ENCODE measurements around the gene NUBP1.
"Not testable (repeated sequence)": the region's sequence is repeated elsewhere in the genome, so short reads cannot be mapped to it uniquely, and the experiment has no call there.

Gene NUBP1

DNA sequence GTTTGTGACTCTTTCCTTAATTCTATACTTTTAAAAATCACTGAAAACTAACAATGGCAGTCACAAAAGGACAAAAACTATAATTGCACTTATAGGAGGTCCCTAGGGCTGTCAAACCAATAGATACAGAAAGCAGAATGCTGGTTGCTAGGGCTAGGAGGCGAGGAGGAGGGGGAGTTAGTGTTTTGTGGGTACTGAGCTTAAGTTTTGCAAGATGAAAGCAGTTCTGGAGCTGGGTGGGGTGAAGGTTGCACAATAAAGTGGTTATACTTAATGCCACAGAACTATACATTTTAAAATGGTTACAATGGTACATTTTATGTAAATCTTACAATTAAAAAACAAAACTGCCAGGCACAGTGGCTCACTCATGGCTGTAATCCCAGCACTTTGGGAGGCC is 27.3 kb downstream of the NUBP1 start:
- no peak overlapping the region for H2AFZ ChIP-seq (ENCODE audit: low read length, unreplicated experiment)
- no peak overlapping the region for H3K4me3 ChIP-seq (ENCODE audit: low read depth, low read length)
- H3K27ac ChIP-seq (ENCODE audit: low read depth, low read length) = no peak overlapping the region
- H3K27me3 ChIP-seq (ENCODE audit: insufficient read depth, low read length) = no peaks in the 10 kb centered on the region
- H3K79me2 ChIP-seq (ENCODE audit: control insufficient read depth, insufficient read depth, low read length, unreplicated experiment) = no peaks in the 10 kb centered on the region
- H3K4me1 ChIP-seq (ENCODE audit: control insufficient read depth, insufficient read depth, low read length, unreplicated experiment) = no peaks in the 10 kb centered on the region
- no peaks in the 10 kb centered on the region for H3K36me3 ChIP-seq (ENCODE audit: insufficient read depth, low read length)

GRCh38 chr16:10776280-10776679 is 32.6 kb downstream of the NUBP1 start:
- H3K4me3 ChIP-seq (ENCODE audit: low read depth, low read length) = no peak overlapping the region
- peaks cover 7% of the 10 kb centered on the region for H3K27me3 ChIP-seq (ENCODE audit: insufficient read depth, low read length)
- no peaks in the 10 kb centered on the region for H3K4me1 ChIP-seq (ENCODE audit: control insufficient read depth, insufficient read depth, low read length, unreplicated experiment)
- no peak overlapping the region for H2AFZ ChIP-seq (ENCODE audit: low read length, unreplicated experiment)
- H3K79me2 ChIP-seq (ENCODE audit: control insufficient read depth, insufficient read depth, low read length, unreplicated experiment) = no peaks in the 10 kb centered on the region
- no peak overlapping the region for H3K27ac ChIP-seq (ENCODE audit: low read depth, low read length)
- H3K36me3 ChIP-seq (ENCODE audit: insufficient read depth, low read length) = no peaks in the 10 kb centered on the region

GRCh38 chr16:10776923-10777322 is 33.3 kb downstream of the NUBP1 start:
- not testable (repeated sequence) for H3K79me2 ChIP-seq (ENCODE audit: control insufficient read depth, insufficient read depth, low read length, unreplicated experiment); H3K27me3 ChIP-seq (ENCODE audit: insufficient read depth, low read length); H3K36me3 ChIP-seq (ENCODE audit: insufficient read depth, low read length); H3K4me3 ChIP-seq (ENCODE audit: low read depth, low read length); H3K27ac ChIP-seq (ENCODE audit: low read depth, low read length); H2AFZ ChIP-seq (ENCODE audit: low read length, unreplicated experiment); H3K4me1 ChIP-seq (ENCODE audit: control insufficient read depth, insufficient read depth, low read length, unreplicated experiment)

DNA sequence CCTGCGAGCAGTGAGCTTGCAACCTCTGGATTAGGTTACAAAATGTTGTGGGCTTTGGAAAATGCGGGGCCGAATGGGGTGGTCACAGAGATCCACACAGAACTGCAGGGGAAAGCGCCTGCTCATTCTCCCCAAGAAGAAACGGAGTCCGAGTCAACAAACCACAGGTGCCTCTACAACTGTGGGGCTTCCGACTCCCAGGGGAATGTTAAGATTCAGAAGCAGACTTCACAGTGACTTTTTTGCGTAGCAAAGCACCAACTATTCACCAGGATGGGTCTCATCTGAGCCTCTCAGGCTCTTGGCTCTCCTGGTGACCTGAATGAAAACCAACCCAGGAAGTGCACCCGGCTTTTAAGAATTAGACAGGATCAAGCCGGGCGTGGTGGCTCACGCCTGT is 33.7 kb downstream of the NUBP1 start:
- Histone ChIP-seq H3K4me1 (ENCODE audit: control insufficient read depth, insufficient read depth, low read length, unreplicated experiment) (no peaks in the 10 kb centered on the region), H3K79me2 (ENCODE audit: control insufficient read depth, insufficient read depth, low read length, unreplicated experiment) (no peaks in the 10 kb centered on the region), H3K4me3 (ENCODE audit: low read depth, low read length) (no peak overlapping the region), H3K36me3 (ENCODE audit: insufficient read depth, low read length) (no peaks in the 10 kb centered on the region), H3K27ac (ENCODE audit: low read depth, low read length) (no peak overlapping the region), H3K27me3 (ENCODE audit: insufficient read depth, low read length) (peaks cover 11% of the 10 kb centered on the region), H2AFZ (ENCODE audit: low read length, unreplicated experiment) (no peak overlapping the region)

GRCh38 chr16:10779908-10780307 is 36.3 kb downstream of the NUBP1 start:
- not testable (repeated sequence) for H3K36me3 ChIP-seq (ENCODE audit: insufficient read depth, low read length); H3K4me1 ChIP-seq (ENCODE audit: control insufficient read depth, insufficient read depth, low read length, unreplicated experiment); H3K27ac ChIP-seq (ENCODE audit: low read depth, low read length); H3K79me2 ChIP-seq (ENCODE audit: control insufficient read depth, insufficient read depth, low read length, unreplicated experiment); H3K4me3 ChIP-seq (ENCODE audit: low read depth, low read length); H2AFZ ChIP-seq (ENCODE audit: low read length, unreplicated experiment)
- H3K27me3 ChIP-seq (ENCODE audit: insufficient read depth, low read length) = peaks cover 18% of the 10 kb centered on the region

DNA sequence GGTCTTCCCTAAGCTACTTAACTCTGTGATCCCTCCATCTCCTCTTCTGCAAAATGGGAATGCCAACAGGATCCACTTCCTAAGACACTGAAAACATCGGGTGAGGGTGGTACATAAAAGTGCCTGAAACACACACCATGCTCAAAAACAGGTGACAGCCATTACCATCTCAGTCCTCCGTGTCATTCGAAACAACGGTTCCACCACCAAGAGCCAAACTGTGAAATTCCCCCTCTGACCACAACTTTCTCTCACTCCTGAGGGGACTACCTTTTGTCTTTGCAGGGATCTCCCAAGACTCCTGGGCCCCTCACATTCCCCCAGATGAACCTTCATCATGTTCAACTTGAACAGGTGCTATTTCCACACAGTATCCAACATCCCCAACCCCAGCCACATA is 37.0 kb downstream of the NUBP1 start:
- H3K27ac ChIP-seq (ENCODE audit: low read depth, low read length) = no peak overlapping the region
- H3K4me1 ChIP-seq (ENCODE audit: control insufficient read depth, insufficient read depth, low read length, unreplicated experiment) = no peaks in the 10 kb centered on the region
- H3K27me3 ChIP-seq (ENCODE audit: insufficient read depth, low read length) = peaks cover 18% of the 10 kb centered on the region
- no peaks in the 10 kb centered on the region for H3K79me2 ChIP-seq (ENCODE audit: control insufficient read depth, insufficient read depth, low read length, unreplicated experiment)
- no peak overlapping the region for H2AFZ ChIP-seq (ENCODE audit: low read length, unreplicated experiment)
- no peaks in the 10 kb centered on the region for H3K36me3 ChIP-seq (ENCODE audit: insufficient read depth, low read length)
- no peak overlapping the region for H3K4me3 ChIP-seq (ENCODE audit: low read depth, low read length)

DNA sequence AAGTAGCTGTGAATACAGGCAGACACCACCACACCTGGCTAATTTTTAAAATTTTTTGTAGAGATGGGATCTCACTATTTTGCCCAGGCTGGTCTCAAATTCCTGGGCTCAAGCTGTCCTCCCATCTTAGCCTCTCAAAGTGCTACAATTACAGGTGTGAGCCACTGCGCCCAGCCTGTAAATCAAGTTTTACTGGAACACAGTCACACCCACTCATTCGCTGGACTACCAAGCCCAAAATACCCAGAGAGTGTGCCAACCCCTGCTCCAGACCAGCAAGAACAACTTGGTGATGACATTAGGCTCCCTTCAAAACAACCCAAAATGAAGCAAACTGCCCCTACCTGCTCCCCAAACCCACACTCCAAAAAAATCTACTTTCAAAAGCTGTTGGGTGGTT is 39.0 kb downstream of the NUBP1 start:
- H3K79me2 ChIP-seq (ENCODE audit: control insufficient read depth, insufficient read depth, low read length, unreplicated experiment) = no peaks in the 10 kb centered on the region
- no peaks in the 10 kb centered on the region for H3K4me1 ChIP-seq (ENCODE audit: control insufficient read depth, insufficient read depth, low read length, unreplicated experiment)
- no peak overlapping the region for H3K4me3 ChIP-seq (ENCODE audit: low read depth, low read length)
- no peaks in the 10 kb centered on the region for H3K36me3 ChIP-seq (ENCODE audit: insufficient read depth, low read length)
- H3K27ac ChIP-seq (ENCODE audit: low read depth, low read length) = no peak overlapping the region
- H3K27me3 ChIP-seq (ENCODE audit: insufficient read depth, low read length) = peaks cover 35% of the 10 kb centered on the region
- no peak overlapping the region for H2AFZ ChIP-seq (ENCODE audit: low read length, unreplicated experiment)

DNA sequence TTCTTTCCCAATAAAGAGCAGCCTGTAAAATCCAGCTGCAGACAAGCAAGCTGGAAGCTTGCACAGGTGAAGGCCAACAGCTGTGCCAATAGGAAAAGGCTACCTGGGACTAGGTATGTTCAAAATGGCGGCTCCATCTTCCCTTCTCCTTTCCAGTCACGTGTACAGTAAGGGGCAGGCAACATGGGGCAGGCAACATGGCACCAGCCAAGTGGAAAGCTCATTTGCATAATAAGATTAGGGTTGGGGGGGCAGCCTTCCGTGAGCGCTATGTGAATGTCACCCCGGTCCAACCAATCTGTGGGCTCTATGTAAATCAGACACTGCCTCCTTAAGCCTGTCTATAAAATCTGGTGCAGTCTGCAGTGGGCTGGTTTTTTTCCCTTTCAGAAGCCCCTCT is 43.7 kb downstream of the NUBP1 start:
- Histone ChIP-seq H3K36me3 (ENCODE audit: insufficient read depth, low read length) (no peaks in the 10 kb centered on the region), H3K4me1 (ENCODE audit: control insufficient read depth, insufficient read depth, low read length, unreplicated experiment) (no peaks in the 10 kb centered on the region), H2AFZ (ENCODE audit: low read length, unreplicated experiment) (no peak overlapping the region), H3K4me3 (ENCODE audit: low read depth, low read length) (no peak overlapping the region), H3K79me2 (ENCODE audit: control insufficient read depth, insufficient read depth, low read length, unreplicated experiment) (no peaks in the 10 kb centered on the region), H3K27ac (ENCODE audit: low read depth, low read length) (no peak overlapping the region), H3K27me3 (ENCODE audit: insufficient read depth, low read length) (peaks cover 44% of the 10 kb centered on the region)

- H3K27me3 ChIP-seq (ENCODE audit: insufficient read depth, low read length) = peaks cover 40% of the 10 kb centered on the region
- H3K27ac ChIP-seq (ENCODE audit: low read depth, low read length); H3K79me2 ChIP-seq (ENCODE audit: control insufficient read depth, insufficient read depth, low read length, unreplicated experiment): not testable (repeated sequence)
Observed at GRCh38 chr16:10788630-10789029, 45.0 kb downstream of the NUBP1 start.

GRCh38 chr16:10791048-10791447 is 47.4 kb downstream of the NUBP1 start:
- H3K79me2 ChIP-seq (ENCODE audit: control insufficient read depth, insufficient read depth, low read length, unreplicated experiment) = no peaks in the 10 kb centered on the region
- no peak overlapping the region for H3K27ac ChIP-seq (ENCODE audit: low read depth, low read length)
- no peak overlapping the region for H3K4me3 ChIP-seq (ENCODE audit: low read depth, low read length)
- no peak overlapping the region for H2AFZ ChIP-seq (ENCODE audit: low read length, unreplicated experiment)
- no peaks in the 10 kb centered on the region for H3K36me3 ChIP-seq (ENCODE audit: insufficient read depth, low read length)
- peaks cover 47% of the 10 kb centered on the region for H3K27me3 ChIP-seq (ENCODE audit: insufficient read depth, low read length)
- H3K4me1 ChIP-seq (ENCODE audit: control insufficient read depth, insufficient read depth, low read length, unreplicated experiment) = no peaks in the 10 kb centered on the region

More at GRCh38 chr16:10788630-10789029, 45.0 kb downstream of the NUBP1 start:
- H2AFZ ChIP-seq (ENCODE audit: low read length, unreplicated experiment); H3K36me3 ChIP-seq (ENCODE audit: insufficient read depth, low read length); H3K4me1 ChIP-seq (ENCODE audit: control insufficient read depth, insufficient read depth, low read length, unreplicated experiment); H3K4me3 ChIP-seq (ENCODE audit: low read depth, low read length): not testable (repeated sequence)

DNA sequence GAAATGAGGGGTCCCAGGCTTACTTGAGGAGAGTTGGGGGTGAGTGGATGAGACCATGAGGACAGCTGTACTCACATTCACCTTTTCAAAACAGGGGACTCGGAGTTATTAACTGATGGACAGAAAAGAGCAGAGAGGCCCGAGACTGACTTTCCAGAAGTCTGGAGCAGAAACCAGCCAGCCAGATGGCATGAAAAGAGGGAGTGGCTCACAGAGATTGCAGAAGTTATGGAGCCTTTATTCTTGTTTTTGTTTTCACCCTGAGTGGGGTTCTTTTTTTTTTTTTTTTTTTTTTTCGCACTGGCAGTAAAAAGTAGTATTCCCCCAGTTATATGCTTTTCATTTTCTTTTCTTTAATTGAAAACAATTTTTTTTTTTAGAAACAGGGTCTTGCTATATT is 56.1 kb downstream of the NUBP1 start:
- no peak overlapping the region for H3K27ac ChIP-seq (ENCODE audit: low read depth, low read length)
- no peak overlapping the region for H2AFZ ChIP-seq (ENCODE audit: low read length, unreplicated experiment)

GRCh38 chr16:10805334-10805733 is 61.7 kb downstream of the NUBP1 start:
- no peak overlapping the region for H2AFZ ChIP-seq (ENCODE audit: low read length, unreplicated experiment)
- no peaks in the 10 kb centered on the region for H3K36me3 ChIP-seq (ENCODE audit: insufficient read depth, low read length)

More for the DNA sequence above, 56.1 kb downstream of the NUBP1 start:
- Histone ChIP-seq H3K36me3 (ENCODE audit: insufficient read depth, low read length) (no peaks in the 10 kb centered on the region), H3K27me3 (ENCODE audit: insufficient read depth, low read length) (peaks cover 4% of the 10 kb centered on the region), H3K79me2 (ENCODE audit: control insufficient read depth, insufficient read depth, low read length, unreplicated experiment) (no peaks in the 10 kb centered on the region), H3K4me1 (ENCODE audit: control insufficient read depth, insufficient read depth, low read length, unreplicated experiment) (no peaks in the 10 kb centered on the region), H3K4me3 (ENCODE audit: low read depth, low read length) (no peak overlapping the region)

More at GRCh38 chr16:10805334-10805733, 61.7 kb downstream of the NUBP1 start:
- no peak overlapping the region for H3K4me3 ChIP-seq (ENCODE audit: low read depth, low read length)
- no peaks in the 10 kb centered on the region for H3K4me1 ChIP-seq (ENCODE audit: control insufficient read depth, insufficient read depth, low read length, unreplicated experiment)
- peaks cover 24% of the 10 kb centered on the region for H3K27me3 ChIP-seq (ENCODE audit: insufficient read depth, low read length)
- H3K27ac ChIP-seq (ENCODE audit: low read depth, low read length) = no peak overlapping the region
- no peaks in the 10 kb centered on the region for H3K79me2 ChIP-seq (ENCODE audit: control insufficient read depth, insufficient read depth, low read length, unreplicated experiment)

Measured in ACC112 (cell line).